Esophagus muscularis mucosa (tissue), 4 donors: ENCODE measurements around the gene RPL28. TPM values are rescaled to one million over a fixed set of nuclear protein-coding genes. Genes with fewer than 3 reads are reported as not detected.

Experiments used
- DNase-seq: peaks from one replicate; pipeline ENCODE4 v3.0.0-alpha.2; 2017; ENCODE audit errors: extremely low spot score
- H3K27ac ChIP-seq, 4 donors: fragments of 200-600 bp; sonication (generic); replicated peaks in 1 of 4; 1 replicate in 3 of 4; 2 replicates in 1 of 4; pipeline ENCODE4 v1.5.1; 2016 to 2019; ENCODE audit warnings: mild to moderate bottlenecking in 1 of 4
- H3K27me3 ChIP-seq, 4 donors: fragments of 200-600 bp; sonication (generic); one replicate each; pipeline versions ENCODE4 v1.5.1 to v1.6.0; 2016 to 2019
- H3K36me3 ChIP-seq, 4 donors: fragments of 200-600 bp; sonication (generic); one replicate each; pipeline ENCODE4 v1.5.1; 2016 to 2019
- H3K4me1 ChIP-seq, 4 donors: fragments of 200-600 bp; sonication (generic); one replicate each; pipeline ENCODE4 v1.5.1; 2016 to 2019
- H3K4me3 ChIP-seq, 4 donors: fragments of 200-600 bp; sonication (generic); 1 replicate in 2 of 4; 2 replicates in 2 of 4; pipeline ENCODE4 v1.5.1; 2016 to 2019; ENCODE audit warnings: mild to moderate bottlenecking in 4 of 4, moderate library complexity in 1 of 4
- H3K9me3 ChIP-seq, 4 donors: fragments of 200-600 bp; sonication (generic); 1 replicate in 3 of 4; 2 replicates in 1 of 4; pipeline ENCODE4 v1.5.1; 2016 to 2019
- EP300 ChIP-seq: sonication (generic); formaldehyde crosslinking; IDR thresholded peaks from one replicate; pipeline ENCODE4 v1.6.1; 2017; ENCODE audit warnings: antibody characterized with exemption
- POLR2A ChIP-seq: fragments of 450-650 bp; IDR thresholded peaks from one replicate; pipeline ENCODE4 v1.6.1; 2017; ENCODE audit warnings: antibody characterized with exemption, moderate library complexity, mild to moderate bottlenecking, low read depth
- POLR2AphosphoS5 ChIP-seq, 2 donors: sonication (generic); formaldehyde crosslinking; IDR thresholded peaks; one replicate each; pipeline ENCODE4 v1.6.1; 2017; ENCODE audit warnings: antibody characterized with exemption in 2 of 2
- WGBS: methylation state at CpG from one replicate; pipeline ENCODE4 v1.1.5; 2018; 5-methylcytosine and 5-hydroxymethylcytosine counted together
- intact Hi-C: fragments of 100-400 bp; cut with DNase I; formaldehyde crosslinking; loops from one replicate; pipeline ENCODE4 v1.15.1; 2023
- total RNA-seq, 4 donors: library from RNA; depleted of rRNA; stranded (reverse); fragments of >200 nt; gene quantifications; one replicate each; pipeline versions ENCODE4 v1.1.0 to v1.2.1, GENCODE V29; 2016
- TF ChIP-seq, protein P1 (sequence below), 3 experiments: fragments of 200-600 bp in 2 of 3; fragments of 450-650 bp in 1 of 3; sonication (generic) in 2 of 3; IDR thresholded peaks; one replicate each; pipeline ENCODE4 v1.5.1; 2017 to 2019; ENCODE audit warnings: antibody characterized with exemption in 3 of 3, mild to moderate bottlenecking in 2 of 3, moderate library complexity in 1 of 3

RPL28 gene
- total RNA-seq, 4 donors from 2014 or later, result 263 to 419 (median 369) TPM

DNA sequence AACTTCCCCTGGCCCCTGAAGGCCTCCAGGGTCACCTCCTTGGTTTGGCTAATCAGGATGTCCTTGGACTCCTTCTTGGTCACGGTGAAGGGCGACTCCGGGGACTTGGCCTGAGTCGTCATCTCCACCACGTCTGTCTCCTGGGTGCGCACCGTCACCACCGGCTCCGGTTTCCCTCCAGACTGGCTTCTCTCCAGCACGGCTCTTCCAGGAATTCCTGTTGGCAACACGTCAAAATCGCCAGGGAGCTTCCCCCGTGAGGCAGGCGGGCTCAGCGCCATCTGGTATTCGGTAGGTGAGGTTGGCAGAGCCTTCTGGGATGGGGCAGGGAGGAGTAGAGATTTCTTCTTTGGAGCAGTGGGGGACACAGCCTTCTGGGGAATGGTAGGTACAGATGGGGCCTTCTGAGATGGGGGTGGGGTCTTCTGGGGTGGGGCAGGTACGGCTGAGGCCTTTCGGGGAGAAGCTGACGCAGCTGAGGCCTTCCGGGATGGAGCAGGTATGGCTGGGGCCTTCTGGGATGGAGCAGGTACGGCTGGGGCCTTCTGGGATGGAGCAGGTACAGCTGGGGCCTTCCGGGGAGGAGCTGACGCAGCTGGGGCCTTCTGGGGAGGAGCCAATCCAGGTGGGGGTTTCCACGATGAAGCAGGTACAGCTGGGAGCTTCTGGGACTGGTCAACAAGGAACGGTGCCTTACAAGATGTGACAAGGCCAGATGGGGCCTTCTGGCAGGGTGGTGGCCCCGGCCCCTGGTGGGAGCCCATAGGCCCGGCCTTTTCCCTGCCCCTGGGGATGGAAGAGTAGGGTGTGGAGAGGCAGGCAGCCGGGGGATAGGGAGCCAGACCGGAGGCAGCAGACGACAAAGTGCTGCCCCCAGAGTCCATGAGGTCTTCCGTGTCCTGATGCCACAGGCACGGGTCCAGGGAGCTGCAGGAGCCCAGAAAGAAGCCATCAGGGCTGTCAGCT, 26.5 kb upstream of the RPL28 start:
- intact Hi-C loops, result no loop called here
- Histone ChIP-seq H3K4me1 (peaks cover 6 to 8% (median 7%) of the 10 kb centered on the region in 4 donors), H3K27me3 (peaks cover 3 to 69% (median 8%) of the 10 kb centered on the region in 4 donors), H3K9me3 (no peaks in the 10 kb centered on the region), H3K27ac (no peak overlapping the region), H3K4me3 (no peak overlapping the region), H3K36me3 (no peaks in the 10 kb centered on the region)
- TF ChIP-seq POLR2A (no peak), EP300 (no peak), POLR2AphosphoS5 (IDR thresholded peaks at IDR 0.05) (no peak)
- TF ChIP-seq, protein P1, sequence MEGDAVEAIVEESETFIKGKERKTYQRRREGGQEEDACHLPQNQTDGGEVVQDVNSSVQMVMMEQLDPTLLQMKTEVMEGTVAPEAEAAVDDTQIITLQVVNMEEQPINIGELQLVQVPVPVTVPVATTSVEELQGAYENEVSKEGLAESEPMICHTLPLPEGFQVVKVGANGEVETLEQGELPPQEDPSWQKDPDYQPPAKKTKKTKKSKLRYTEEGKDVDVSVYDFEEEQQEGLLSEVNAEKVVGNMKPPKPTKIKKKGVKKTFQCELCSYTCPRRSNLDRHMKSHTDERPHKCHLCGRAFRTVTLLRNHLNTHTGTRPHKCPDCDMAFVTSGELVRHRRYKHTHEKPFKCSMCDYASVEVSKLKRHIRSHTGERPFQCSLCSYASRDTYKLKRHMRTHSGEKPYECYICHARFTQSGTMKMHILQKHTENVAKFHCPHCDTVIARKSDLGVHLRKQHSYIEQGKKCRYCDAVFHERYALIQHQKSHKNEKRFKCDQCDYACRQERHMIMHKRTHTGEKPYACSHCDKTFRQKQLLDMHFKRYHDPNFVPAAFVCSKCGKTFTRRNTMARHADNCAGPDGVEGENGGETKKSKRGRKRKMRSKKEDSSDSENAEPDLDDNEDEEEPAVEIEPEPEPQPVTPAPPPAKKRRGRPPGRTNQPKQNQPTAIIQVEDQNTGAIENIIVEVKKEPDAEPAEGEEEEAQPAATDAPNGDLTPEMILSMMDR (IDR thresholded peaks at IDR 0.05), result no peak
- DNase-seq, result no peak
- WGBS, result 77% methylated on average over 31 of the region's 32 CpGs

DNA sequence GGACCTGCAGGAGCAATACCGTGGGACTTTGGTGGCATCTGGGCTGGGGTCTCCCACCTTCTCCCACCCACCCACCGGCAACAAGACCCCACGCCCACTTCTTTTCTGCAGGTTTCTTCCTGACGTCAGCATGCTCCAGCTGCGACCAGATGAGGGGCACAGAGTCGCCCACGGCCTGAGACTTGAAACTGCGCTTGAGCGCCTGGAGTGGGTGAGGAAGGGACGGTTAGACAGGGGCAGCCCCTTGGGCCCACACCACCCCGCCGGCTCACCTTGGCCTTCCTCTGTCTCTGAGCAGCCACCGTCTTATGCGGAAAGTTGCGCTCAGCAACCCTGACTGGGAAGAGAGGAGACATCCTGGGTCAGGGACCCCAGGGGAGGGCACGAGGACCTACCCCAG, 24.8 kb upstream of the RPL28 start:
- TF ChIP-seq, protein P1 (IDR thresholded peaks at IDR 0.05), result no peak
- TF ChIP-seq EP300, result no peak
- TF ChIP-seq POLR2A, result no peak
- TF ChIP-seq POLR2AphosphoS5 (IDR thresholded peaks at IDR 0.05), result no peak
- H3K27me3 ChIP-seq, result peaks cover 0 to 59% (median 0%) of the 10 kb centered on the region in 4 donors
- no peaks in the 10 kb centered on the region for H3K4me1 ChIP-seq
- DNase-seq, result no peak
- H3K27ac ChIP-seq, result no peak overlapping the region
- H3K4me3 ChIP-seq, result no peak overlapping the region
- intact Hi-C loops, result no loop called here
- 96% methylated on average over 15 of the region's 16 CpGs for WGBS
- H3K36me3 ChIP-seq, result no peaks in the 10 kb centered on the region
- H3K9me3 ChIP-seq, result no peaks in the 10 kb centered on the region

DNA sequence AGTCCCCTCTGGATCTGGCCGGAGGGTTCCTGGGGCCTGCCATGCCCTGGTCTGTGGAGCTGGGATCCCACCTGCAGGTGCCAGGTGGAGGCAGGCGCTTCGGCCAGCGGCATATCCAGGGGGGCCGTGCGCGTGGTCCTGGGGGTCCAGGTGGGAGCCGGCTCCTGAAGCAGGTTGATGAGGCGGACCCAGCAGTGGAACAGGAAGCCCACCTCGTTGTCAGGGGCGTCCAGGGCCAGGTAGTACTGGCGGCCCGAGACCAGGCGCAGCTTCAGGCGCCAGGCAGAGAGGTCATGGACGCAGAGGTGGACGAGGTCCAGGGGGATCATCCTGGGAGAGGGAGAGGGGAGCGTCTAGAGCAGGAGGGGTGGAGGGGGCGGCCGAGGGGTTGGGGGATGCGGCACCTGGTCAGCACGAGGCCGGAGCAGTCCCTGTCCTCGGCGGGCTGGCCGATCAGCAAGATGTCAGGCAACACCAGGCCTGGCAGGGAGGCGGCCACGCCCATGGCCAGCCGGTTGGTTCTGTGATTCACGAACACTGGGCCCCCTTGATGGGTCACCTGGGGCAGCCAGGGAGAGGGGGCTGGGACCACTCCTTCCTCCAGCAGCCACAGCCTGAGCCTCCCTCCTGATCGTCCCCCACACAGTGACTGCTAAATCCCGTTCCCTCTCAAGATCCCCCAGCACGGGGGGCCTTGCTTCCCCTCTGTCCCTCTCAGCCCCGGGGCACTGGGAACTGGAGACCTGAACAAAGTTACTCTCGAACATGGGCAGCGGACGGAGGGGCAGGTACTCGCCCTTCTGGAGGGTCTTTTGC, 23.4 kb upstream of the RPL28 start:
- H3K4me1 ChIP-seq, result no peaks in the 10 kb centered on the region
- H3K4me3 ChIP-seq, result no peak overlapping the region
- no peak for DNase-seq
- H3K9me3 ChIP-seq, result no peaks in the 10 kb centered on the region
- 80% methylated on average over 36 of the region's 38 CpGs for WGBS
- no peak for TF ChIP-seq POLR2A
- no peak for TF ChIP-seq EP300
- TF ChIP-seq, protein P1 (IDR thresholded peaks at IDR 0.05), result no peak
- TF ChIP-seq POLR2AphosphoS5 (IDR thresholded peaks at IDR 0.05), result no peak
- no peaks in the 10 kb centered on the region for H3K36me3 ChIP-seq
- no peak overlapping the region for H3K27ac ChIP-seq
- intact Hi-C loops, result no loop called here
- peaks cover 0 to 59% (median 0%) of the 10 kb centered on the region in 4 donors for H3K27me3 ChIP-seq

DNA sequence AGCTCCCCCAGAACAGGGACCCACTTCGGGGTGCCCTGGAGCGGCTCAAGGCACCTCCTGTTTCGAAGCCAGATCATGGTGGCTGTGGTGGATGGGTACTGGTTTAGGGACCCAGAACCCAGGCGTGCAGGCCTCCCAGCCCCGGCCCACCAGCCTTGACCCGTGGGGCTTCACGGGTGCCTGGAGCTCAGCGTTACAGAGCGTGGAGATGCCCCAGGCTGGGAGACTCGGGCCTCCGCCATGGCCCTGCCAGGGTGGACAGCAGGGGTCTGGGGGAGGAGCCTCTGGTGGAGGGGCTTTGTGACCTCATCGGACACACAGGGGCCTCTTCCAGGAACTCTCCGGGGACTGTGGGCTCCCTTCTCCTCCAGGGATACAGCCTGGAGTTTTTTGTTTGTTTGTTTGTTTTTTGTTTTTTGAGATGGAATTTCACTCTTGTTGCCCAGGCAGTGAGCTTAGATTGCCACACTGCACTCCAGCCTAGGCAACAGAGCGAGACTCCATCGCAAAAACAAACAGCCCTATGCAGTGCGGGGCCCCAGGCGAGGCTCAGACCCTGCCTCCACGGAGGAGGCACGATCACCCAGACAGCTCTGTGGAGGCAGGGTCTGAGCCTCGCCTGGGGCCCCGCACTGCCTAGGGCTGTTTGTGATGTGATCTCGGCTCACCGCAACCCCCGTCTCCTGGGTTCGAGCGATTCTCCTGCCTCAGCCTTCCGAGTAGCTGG, 22.6 kb upstream of the RPL28 start, which contains the start of gene GARIN5B:
GARIN5B (minus strand) TSS at position 271 of the 727 bp plus-strand sequence; CDS start at position 77, 194 bp downstream.
- peaks cover 0 to 63% (median 0%) of the 10 kb centered on the region in 4 donors for H3K27me3 ChIP-seq
- H3K4me3 ChIP-seq, result no peak within 1 kb of the TSS
- no peak within 1 kb of the TSS for H3K27ac ChIP-seq
- no peaks in the 10 kb centered on the region for H3K9me3 ChIP-seq
- intact Hi-C loops, result no loop called here
- DNase-seq, result no peak
- H3K36me3 ChIP-seq, result no peaks in the 10 kb centered on the region
- no peaks in the 10 kb centered on the region for H3K4me1 ChIP-seq
- WGBS, result 88% methylated on average over 22 of the region's 27 CpGs
- TF ChIP-seq EP300, result no peak
